GM19239 (cell line): ENCODE data around the gene C1orf167.
A peak's percentile ranks its signal among the peaks of the same experiment; 100 is the strongest.

Experiments
- DNase-seq: peaks from one replicate; pipeline ENCODE4 v3.0.0; 2011; ENCODE audit warnings: low spot score; ENCODE audit not compliant: insufficient read length
- FAIRE-seq: peaks from 2 replicates; lab custom pipeline; 2011; peaks lifted over from hg19 to GRCh38; lab: Jason Lieb, UNC

The C1orf167 gene

GRCh38 chr1:11761988-11762406 lies at the start of gene C1orf167:
Gene C1orf167, plus strand, starts transcription at chr1:11762193. Its CDS starts 2,208 bp downstream, at chr1:11764401.
- FAIRE-seq (no peak), DNase-seq (no peak)

- DNase-seq (no peak), FAIRE-seq (no peak)
Observed at GRCh38 chr1:11712285-11712684, 49.7 kb upstream of the C1orf167 start.

- no peak for DNase-seq
- no peak for FAIRE-seq
Observed at GRCh38 chr1:11713095-11713494, 48.9 kb upstream of the C1orf167 start.

- DNase-seq, result no peak
- FAIRE-seq, result no peak
Observed at GRCh38 chr1:11714831-11715575, 47.0 kb upstream of the C1orf167 start.

GRCh38 chr1:11719313-11720032 lies 42.5 kb upstream of the C1orf167 start:
- FAIRE-seq, result peak; percentile 89

GRCh38 chr1:11720033-11720376 lies 42.0 kb upstream of the C1orf167 start:
- no peak for FAIRE-seq

More at GRCh38 chr1:11719313-11720032, 42.5 kb upstream of the C1orf167 start:
- DNase-seq, result peak; percentile 80

GRCh38 chr1:11720525-11720924 lies 41.5 kb upstream of the C1orf167 start:
- DNase-seq (no peak), FAIRE-seq (no peak)

More at GRCh38 chr1:11720033-11720376, 42.0 kb upstream of the C1orf167 start:
- DNase-seq, result no peak

GRCh38 chr1:11721311-11721710 lies 40.7 kb upstream of the C1orf167 start:
- no peak for DNase-seq
- FAIRE-seq, result no peak

- FAIRE-seq, result no peak
- no peak for DNase-seq
Observed at GRCh38 chr1:11722538-11722937, 39.5 kb upstream of the C1orf167 start.

GRCh38 chr1:11725616-11726015 lies 36.4 kb upstream of the C1orf167 start:
- DNase-seq (no peak), FAIRE-seq (no peak)

GRCh38 chr1:11727119-11727518 lies 34.9 kb upstream of the C1orf167 start:
- no peak for FAIRE-seq
- DNase-seq, result no peak

- FAIRE-seq (no peak), DNase-seq (no peak)
Observed at GRCh38 chr1:11728126-11728806, 33.7 kb upstream of the C1orf167 start.

- no peak for FAIRE-seq
- DNase-seq, result no peak
Observed at GRCh38 chr1:11729155-11729497, 32.9 kb upstream of the C1orf167 start.

GRCh38 chr1:11729498-11730428 lies 32.2 kb upstream of the C1orf167 start:
- no peak for DNase-seq
- FAIRE-seq, result no peak

GRCh38 chr1:11730429-11730891 lies 31.5 kb upstream of the C1orf167 start:
- DNase-seq, result peak; percentile 69
- FAIRE-seq, result peak; percentile 94

GRCh38 chr1:11731691-11732283 lies 30.2 kb upstream of the C1orf167 start:
- no peak for DNase-seq
- peak; percentile 66 for FAIRE-seq

GRCh38 chr1:11733306-11733705 lies 28.7 kb upstream of the C1orf167 start:
- no peak for FAIRE-seq
- no peak for DNase-seq

- DNase-seq, result no peak
Observed at GRCh38 chr1:11735531-11735853, 26.5 kb upstream of the C1orf167 start.

GRCh38 chr1:11735854-11736745 lies 25.9 kb upstream of the C1orf167 start, which contains the start of gene AGTRAP:
Gene AGTRAP, plus strand, starts transcription at chr1:11736136. Its CDS starts 73 bp downstream, at chr1:11736209.
- FAIRE-seq, result peak; percentile 62
- DNase-seq, result peak; percentile 83

More at GRCh38 chr1:11735531-11735853, 26.5 kb upstream of the C1orf167 start:
- FAIRE-seq, result no peak
